BJ (cell line): ENCODE data around the gene RCHY1. TPM values are rescaled to one million over a fixed set of nuclear protein-coding genes. Genes with fewer than 3 reads are reported as not detected.

ENCODE experiments used
- CTCF ChIA-PET: fragments of 350-600 bp; formaldehyde crosslinking; extraction: SDS; loops from one replicate; lab custom pipeline; 2021; ENCODE audit warnings: antibody characterized with exemption, inconsistent platforms; lab: Yijun Ruan, JAX
- POLR2A ChIA-PET: fragments of 300-600 bp; sonication (Branson Sonifier 250); formaldehyde crosslinking; extraction: SDS; loops from one replicate; lab custom pipeline; 2021; ENCODE audit warnings: antibody characterized with exemption; lab: Charles Lee
- DNase-seq: peaks from one replicate; pipeline ENCODE4 v3.0.0-alpha.2; 2011; ENCODE audit warnings: low read depth
- H3K27me3 ChIP-seq: 2 replicates; pipeline ENCODE4 v1.6.0; 2011; ENCODE audit warnings: low read length; ENCODE audit not compliant: control insufficient read depth, insufficient read depth
- H3K36me3 ChIP-seq: 2 replicates; pipeline ENCODE4 v1.5.1; 2011; ENCODE audit warnings: low read length; ENCODE audit not compliant: control insufficient read depth, insufficient read depth
- H3K4me3 ChIP-seq: 2 replicates; pipeline ENCODE4 v1.5.1; 2011; ENCODE audit warnings: low read depth, mild to moderate bottlenecking, control low read depth, low read length
- polyA plus RNA-seq: library from polyadenylated mRNA; depleted of rRNA; stranded (reverse); fragments of >200 nt; gene quantifications from 2 replicates; pipeline ENCODE4 v1.2.3, GENCODE V29; 2011; rRNA removed
- TF ChIP-seq, protein P1 (sequence below): IDR thresholded peaks from 2 replicates; pipeline ENCODE4 v1.5.1; 2011; ENCODE audit warnings: low read depth, mild to moderate bottlenecking, control low read depth, inconsistent platforms, low read length, moderate library complexity; ENCODE audit not compliant: insufficient read depth

RCHY1 gene
- polyA plus RNA-seq, 1 experiment = 11.0 TPM

DNA sequence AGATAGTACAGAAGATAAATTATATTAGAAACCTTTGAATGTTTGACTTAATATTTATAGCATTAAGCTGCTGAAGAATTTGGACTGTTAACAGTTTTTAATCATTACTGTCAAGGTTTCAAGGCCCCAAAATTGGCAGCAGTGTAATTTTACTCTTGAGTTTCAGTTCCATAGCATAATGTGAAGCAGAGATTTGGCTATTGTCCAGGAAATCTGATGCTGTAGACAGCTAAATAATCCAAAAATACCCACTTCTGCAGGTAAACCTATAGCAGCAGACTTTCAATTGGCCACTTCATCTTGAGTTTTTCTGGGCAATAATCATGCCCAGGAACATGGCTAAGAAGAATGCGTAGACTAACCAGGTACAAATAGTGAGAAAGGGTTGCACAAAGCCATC lies 85.0 kb downstream of the RCHY1 start:
- ChIA-PET POLR2A (no interaction called here), CTCF (no interaction called here)
- no peak overlapping the region for H3K4me3 ChIP-seq
- DNase-seq = no peak
- H3K36me3 ChIP-seq = no peaks in the 10 kb centered on the region
- TF ChIP-seq, protein P1, sequence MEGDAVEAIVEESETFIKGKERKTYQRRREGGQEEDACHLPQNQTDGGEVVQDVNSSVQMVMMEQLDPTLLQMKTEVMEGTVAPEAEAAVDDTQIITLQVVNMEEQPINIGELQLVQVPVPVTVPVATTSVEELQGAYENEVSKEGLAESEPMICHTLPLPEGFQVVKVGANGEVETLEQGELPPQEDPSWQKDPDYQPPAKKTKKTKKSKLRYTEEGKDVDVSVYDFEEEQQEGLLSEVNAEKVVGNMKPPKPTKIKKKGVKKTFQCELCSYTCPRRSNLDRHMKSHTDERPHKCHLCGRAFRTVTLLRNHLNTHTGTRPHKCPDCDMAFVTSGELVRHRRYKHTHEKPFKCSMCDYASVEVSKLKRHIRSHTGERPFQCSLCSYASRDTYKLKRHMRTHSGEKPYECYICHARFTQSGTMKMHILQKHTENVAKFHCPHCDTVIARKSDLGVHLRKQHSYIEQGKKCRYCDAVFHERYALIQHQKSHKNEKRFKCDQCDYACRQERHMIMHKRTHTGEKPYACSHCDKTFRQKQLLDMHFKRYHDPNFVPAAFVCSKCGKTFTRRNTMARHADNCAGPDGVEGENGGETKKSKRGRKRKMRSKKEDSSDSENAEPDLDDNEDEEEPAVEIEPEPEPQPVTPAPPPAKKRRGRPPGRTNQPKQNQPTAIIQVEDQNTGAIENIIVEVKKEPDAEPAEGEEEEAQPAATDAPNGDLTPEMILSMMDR = no peak
- no peaks in the 10 kb centered on the region; the same call in 1 of the 2 replicates for H3K27me3 ChIP-seq

Other genes starting within 250 kb of the RCHY1 start
- gene THAP6, start 70 bp upstream of the RCHY1 start, polyA plus RNA-seq = 7.3 and 12.4 TPM in 2 replicates
- gene ODAPH, start 41.7 kb upstream of the RCHY1 start, polyA plus RNA-seq = not detected in 2 replicates
- 0.38 and 0.39 TPM in 2 replicates for gene CDKL2, start 116.1 kb upstream of the RCHY1 start, polyA plus RNA-seq
- gene G3BP2, start 159.0 kb upstream of the RCHY1 start, polyA plus RNA-seq = 57.6 and 117 TPM in 2 replicates
- gene USO1, start 210.2 kb upstream of the RCHY1 start, polyA plus RNA-seq = 41.3 and 90.3 TPM in 2 replicates